Activated CD4-positive, CD25-positive, alpha-beta regulatory T cell treated with anti-CD3 and anti-CD28 coated beads, Interleukin-2, amount 50 U/mL, for 72 hours (primary cell): Measurements from ENCODE around the gene ZNRF1.
A peak's percentile ranks its signal among the peaks of the same experiment; 100 is the strongest.
"Not testable (repeated sequence)": the region's sequence is repeated elsewhere in the genome, so short reads cannot be mapped to it uniquely, and the experiment has no call there.

Experiments used
- DNase-seq: peaks from one replicate; pipeline ENCODE4 v3.0.0; 2021

Gene ZNRF1

GRCh38 chr16:75083813-75084212, 85.0 kb downstream of the ZNRF1 start:
- DNase-seq = no peak

DNA sequence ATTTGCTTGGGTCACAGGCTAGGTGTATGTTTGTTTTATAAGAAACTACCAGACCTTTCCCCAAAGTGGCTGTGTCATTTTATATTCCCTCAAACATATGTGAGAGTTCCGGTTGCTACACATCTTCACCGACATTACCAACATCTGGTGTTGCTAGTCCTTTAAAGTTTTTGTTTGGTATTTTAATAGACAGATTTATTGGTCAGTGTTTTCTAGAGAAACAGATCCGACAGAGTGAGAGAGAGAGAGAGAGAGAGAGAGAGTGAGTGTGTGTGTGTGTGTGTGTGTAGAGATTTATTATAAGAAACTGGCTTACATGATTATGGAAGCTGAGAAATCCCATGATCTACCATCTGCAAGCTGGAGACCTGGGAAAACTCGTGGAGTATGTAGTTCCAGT, 86.7 kb downstream of the ZNRF1 start:
- DNase-seq = no peak

GRCh38 chr16:75086281-75086680, 87.5 kb downstream of the ZNRF1 start:
- no peak for DNase-seq

- DNase-seq = no peak
Observed at GRCh38 chr16:75086688-75087374, 88.0 kb downstream of the ZNRF1 start.

- DNase-seq = no peak
Observed at GRCh38 chr16:75087375-75087979, 88.7 kb downstream of the ZNRF1 start.

- no peak for DNase-seq
Observed at GRCh38 chr16:75088216-75088615, 89.4 kb downstream of the ZNRF1 start.

DNA sequence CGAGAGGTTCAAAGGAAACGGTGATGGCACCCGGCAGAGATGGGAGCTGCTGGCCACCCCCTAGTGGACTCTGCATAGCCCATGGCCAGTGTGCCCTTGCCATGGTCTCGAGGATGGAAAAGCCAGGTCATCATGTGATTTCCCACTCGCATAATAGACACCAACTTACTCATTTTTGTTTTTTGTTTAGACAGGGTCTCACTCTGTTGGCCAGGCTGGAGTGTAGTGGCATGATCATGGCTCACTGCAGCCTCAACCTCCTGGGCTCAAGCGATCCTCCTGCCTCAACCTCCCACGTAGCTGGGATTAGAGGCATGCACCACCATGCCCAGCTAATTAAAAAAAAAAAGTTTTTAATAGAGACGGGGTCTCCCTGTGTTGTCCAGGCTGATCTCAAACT, 90.1 kb downstream of the ZNRF1 start:
- DNase-seq = no peak

GRCh38 chr16:75089486-75090202, 90.8 kb downstream of the ZNRF1 start:
- DNase-seq = no peak

GRCh38 chr16:75090899-75091298, 92.1 kb downstream of the ZNRF1 start:
- DNase-seq = not testable (repeated sequence)

GRCh38 chr16:75091619-75092018, 92.8 kb downstream of the ZNRF1 start:
- DNase-seq = not testable (repeated sequence)

DNA sequence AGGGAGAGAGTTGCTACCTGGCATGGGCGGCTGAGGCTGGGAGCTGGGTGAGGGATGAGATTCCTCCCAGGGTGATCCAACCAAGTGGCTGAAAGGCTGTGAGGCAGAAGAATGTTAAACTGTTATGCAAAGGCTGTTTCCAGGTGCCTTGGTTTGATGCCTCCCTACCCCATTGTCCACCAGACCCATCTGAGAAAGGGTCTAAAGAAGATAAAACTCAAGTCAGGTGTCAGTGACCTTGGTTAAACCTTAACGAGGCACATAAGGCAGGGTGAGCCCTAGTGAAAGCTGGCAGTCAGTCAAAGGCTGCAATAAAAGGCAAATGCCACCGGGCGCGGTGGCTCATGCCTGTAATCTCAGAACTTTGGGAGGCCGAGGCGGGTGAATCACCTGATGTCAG, 94.0 kb downstream of the ZNRF1 start:
- DNase-seq = no peak

- DNase-seq = no peak
Observed at GRCh38 chr16:75093598-75094540, 95.0 kb downstream of the ZNRF1 start.

DNA sequence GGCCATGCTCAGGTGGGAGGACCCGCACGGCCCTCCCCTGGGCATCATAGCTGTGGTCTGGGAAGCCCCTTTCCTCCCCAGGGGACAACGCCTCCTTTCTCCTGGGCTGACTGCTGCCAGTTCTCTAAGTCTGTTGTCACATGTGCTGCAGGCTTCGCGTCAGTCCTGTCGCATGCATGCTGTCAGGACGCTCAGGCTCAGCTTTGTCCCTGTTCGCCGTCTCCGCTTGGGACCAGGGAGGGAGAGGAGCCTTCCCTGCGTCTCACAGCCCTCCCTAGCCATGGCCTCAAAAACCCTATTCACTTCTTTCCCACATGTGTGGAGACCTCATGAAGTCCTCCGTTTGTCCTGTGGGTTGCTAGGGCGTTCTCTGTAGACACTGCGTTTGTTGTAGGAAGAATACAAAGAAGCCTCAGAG, 96.4 kb downstream of the ZNRF1 start:
- DNase-seq = no peak

DNA sequence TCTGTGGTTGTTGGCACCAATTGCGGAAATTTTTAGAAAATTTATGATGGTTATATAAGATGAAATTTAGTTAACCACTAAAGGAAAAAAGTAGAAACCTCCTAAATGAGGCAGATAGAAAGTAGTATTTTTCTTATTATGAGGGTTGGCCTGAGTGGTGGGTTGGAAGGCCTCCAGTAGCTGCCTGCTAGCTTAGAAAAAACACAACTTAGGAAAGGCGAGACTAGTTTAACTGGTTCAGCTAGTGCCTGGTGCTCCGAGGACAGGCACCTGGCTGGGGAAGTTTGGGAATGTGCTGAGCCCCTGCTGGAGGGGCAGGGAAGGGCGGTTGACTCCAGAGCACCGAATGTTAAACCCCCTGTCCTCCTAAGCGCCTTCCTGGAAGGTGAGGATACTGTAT, 97.8 kb downstream of the ZNRF1 start:
- no peak for DNase-seq

- DNase-seq = no peak
Observed at GRCh38 chr16:75097191-75097761, 98.5 kb downstream of the ZNRF1 start.

GRCh38 chr16:75097941-75098901, 99.4 kb downstream of the ZNRF1 start:
- DNase-seq = peak; percentile 62

- DNase-seq = no peak
Observed at GRCh38 chr16:75099075-75099667, 100.3 kb downstream of the ZNRF1 start.

DNA sequence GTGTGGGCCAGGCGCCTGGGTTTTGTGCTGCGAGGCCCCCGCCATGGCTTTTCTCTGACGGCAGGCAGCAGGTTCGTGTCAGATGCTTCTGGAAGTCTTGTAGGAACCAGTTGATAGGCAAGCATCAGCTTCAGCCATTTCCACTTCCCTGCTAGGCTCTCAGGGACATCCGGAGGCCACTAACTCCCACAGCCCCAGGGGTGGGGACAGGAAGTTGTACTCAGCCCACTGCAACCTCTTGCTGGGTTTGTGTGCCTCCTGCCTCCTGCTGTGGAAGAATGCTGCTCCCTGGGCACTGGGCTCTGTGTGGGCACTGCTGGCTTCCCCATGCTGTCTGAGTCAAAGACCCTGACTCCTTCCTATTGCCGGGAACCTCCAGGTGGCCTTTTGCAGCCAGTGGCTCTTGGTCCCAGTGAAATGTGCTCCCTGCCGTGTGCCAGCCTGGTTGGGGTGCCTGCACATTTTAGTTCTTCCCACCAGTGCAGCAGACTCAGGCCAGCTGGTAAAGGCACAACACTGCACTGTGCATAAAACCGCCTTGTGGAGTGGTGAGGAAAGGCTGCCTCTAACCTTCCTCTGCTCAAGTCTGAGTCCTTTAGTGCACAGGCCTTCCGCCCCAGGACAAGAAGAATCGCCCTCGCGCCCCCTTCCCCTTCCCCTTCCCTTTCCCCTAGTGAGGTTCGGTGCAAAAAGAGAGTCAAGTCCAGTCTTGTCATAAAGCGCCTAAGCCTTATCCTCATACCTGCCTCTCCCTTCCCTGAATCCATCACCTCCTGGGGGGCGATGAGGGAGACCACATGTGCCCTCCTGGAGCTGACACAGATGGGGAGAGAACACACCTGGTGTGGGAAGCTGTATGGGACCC, 101.1 kb downstream of the ZNRF1 start:
- DNase-seq = no peak

- no peak for DNase-seq
Observed at GRCh38 chr16:75100603-75100990, 101.8 kb downstream of the ZNRF1 start.

DNA sequence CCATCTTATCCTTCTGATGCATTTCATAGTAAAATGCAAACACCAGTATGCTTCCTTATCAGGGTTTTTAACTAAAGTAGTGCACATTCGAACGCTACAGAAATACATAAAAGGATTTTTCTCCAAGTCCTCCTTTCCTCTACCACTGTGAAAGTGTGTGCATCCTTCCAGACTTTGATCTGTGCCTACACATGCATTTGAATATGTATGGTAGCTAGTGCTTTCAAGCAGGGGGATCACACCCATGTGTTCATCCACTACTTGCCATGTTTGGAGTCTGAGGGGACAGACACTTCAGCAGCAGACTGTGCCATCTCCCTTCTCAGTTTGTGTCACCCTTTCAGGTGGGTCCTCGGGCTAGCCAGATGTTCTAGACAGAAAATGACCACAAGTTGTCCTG, 102.8 kb downstream of the ZNRF1 start:
- DNase-seq = no peak
